GM12865 (cell line): ENCODE measurements around the gene ARF5.
"Not testable (repeated sequence)": the region's sequence is repeated elsewhere in the genome, so short reads cannot be mapped to it uniquely, and the experiment has no call there.

Source experiments
- DNase-seq: peaks from one replicate; pipeline ENCODE4 v3.0.0; 2010; ENCODE audit warnings: low read depth
- H3K4me3 ChIP-seq: 2 replicates; pipeline ENCODE4 v1.5.1; 2011; ENCODE audit warnings: mild to moderate bottlenecking, low read depth, low read length, control low read depth
- CTCF ChIP-seq: IDR thresholded peaks from 2 replicates; pipeline ENCODE4 v1.5.1; 2011; ENCODE audit warnings: low read length, control low read depth, low read depth, inconsistent platforms; ENCODE audit not compliant: insufficient read depth; ENCODE audit errors: missing control alignments

ARF5 gene

DNA sequence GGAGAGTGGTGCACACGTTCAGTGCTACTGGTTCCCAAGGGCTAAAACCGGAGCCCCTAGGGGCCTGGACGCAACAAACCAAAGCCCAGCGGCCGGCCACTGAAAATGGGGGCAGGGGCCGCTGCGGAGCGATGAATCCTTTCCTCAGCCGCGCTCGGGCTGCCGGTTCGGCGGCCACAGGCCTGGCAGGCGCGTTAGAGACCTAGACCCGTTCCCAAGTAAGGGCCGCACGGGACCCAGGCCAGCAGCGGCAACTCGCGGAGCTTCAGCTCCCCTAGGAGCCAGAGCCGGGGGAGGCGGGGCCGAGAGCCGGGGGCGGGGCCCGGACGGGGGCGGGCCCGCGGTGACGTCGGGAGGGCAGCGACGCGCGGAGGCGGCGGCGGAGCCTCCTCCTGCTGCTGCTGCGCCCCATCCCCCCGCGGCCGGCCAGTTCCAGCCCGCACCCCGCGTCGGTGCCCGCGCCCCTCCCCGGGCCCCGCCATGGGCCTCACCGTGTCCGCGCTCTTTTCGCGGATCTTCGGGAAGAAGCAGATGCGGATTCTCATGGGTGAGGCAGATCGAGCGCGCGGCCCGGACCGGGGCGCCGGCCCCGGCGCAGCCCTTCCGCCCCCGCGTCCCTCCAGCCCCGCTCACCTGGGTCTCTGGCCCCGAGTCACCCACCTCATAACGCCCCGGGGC is at the start of gene ARF5:
Gene ARF5 (plus strand): TSS at position 393 of the 678 bp plus-strand sequence. CDS start 88 bp downstream, at position 481.
- H3K4me3 ChIP-seq: peak within 1 kb of the TSS; percentile 81
- DNase-seq: peak; percentile 86
- TF ChIP-seq CTCF: no peak

GRCh38 chr7:127539116-127539515 is 49.1 kb upstream of the ARF5 start:
- TF ChIP-seq CTCF: no peak
- H3K4me3 ChIP-seq: no peak overlapping the region
- DNase-seq: no peak

DNA sequence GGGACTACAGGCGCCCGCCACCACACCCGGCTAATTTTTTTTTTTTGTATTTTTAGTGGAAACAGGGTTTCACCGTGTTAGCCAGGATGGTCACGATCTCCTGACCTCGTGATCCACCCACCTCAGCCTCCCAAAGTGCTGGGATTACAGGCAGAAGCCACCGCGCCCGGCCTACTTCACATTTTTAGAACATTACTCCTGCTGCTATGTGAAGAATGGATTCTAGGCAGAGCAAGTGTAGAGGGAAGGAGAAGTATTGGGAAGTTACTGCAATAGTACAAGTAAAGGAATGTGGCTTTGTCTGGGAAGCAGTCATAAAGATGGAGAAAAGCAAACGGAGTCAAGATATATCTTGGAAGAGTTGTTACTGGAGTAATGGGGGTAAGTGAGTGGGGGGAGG is 47.8 kb upstream of the ARF5 start:
- H3K4me3 ChIP-seq, DNase-seq: not testable (repeated sequence)

DNA sequence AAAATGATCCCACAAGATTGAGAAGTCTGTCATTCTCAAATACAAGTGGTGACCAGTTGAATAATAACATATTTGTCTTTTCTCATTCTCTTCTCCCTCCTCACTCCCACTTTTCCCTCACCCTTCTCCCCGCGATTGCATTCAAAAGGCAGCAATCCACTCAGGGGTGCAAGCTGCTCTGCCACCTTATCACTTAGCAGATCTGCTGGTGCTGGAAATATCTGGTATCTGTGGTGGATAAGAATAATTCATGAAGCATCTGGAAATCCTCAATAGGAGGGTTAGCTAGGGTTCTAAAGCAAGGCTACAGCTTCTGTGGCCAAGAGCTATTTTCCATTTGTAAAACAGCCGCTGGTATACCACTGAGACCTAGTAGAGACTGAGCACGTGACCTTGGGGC is 46.7 kb upstream of the ARF5 start:
- no peak overlapping the region for H3K4me3 ChIP-seq
- DNase-seq: no peak
- TF ChIP-seq CTCF: no peak

DNA sequence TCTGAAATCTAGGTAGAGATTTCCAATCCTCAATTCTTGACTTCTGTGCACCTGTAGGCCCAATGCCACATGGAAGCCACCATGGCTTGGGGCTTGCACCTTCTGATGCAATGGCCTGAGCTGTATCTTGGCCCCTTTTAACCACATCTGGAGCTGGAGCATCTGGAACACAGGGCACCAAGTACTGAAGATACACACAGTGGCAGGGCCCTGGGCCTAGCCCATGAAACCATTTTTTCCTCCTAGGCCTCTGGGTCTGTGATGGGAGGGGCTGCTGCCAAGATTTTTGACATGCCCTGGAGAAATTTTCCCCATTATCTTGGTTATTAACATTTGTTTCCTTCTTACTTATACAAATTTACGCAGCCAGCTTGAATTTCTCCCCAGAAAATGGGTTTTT is 41.9 kb upstream of the ARF5 start:
- DNase-seq: no peak
- no peak for TF ChIP-seq CTCF
- no peak overlapping the region for H3K4me3 ChIP-seq

DNA sequence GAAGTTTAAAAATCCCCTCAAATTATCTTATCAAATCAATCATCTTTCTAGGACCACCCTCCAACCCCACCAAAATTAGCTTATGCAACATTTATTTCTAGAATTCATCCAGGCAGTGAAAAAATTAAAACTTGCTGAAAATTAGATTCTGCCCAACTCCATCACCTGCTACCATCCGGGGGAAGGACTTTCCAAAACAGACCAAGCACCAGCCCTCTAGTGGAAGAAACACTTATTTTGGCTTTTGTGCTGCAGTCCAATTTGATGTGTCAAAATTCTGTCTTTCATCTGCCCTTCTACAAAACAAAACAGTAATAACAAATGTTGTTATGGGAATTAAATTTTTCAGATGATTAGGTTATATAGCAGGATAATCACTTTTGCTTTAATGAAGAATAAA is 38.0 kb upstream of the ARF5 start:
- H3K4me3 ChIP-seq: no peak overlapping the region
- peak; percentile 2 for DNase-seq
- peak; percentile 17 for TF ChIP-seq CTCF

DNA sequence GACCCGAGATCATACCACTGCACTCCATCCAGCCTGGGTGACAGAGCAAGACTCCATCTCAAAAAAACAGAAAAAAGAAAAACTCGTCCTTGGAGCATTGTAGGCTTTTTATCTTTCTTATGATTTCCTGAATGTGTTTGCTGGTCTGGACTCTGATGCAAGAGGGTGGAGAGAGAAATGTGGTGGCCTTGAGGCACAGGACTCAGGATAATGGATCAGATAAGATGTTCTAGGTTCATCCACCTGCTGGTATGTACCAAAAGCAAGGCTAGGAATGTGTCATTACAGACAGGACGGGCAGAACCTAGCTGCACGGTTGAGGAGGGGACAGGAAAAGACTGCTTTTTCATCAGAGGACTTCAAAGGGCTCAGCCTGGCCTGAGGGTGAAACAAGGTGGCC is 36.3 kb upstream of the ARF5 start:
- DNase-seq: no peak
- TF ChIP-seq CTCF: no peak
- H3K4me3 ChIP-seq: no peak overlapping the region
